Brain microvascular endothelial cell (primary cell): ENCODE data around the gene CAMK2D.

Source experiments
- DNase-seq: peaks from one replicate; pipeline ENCODE4 v3.0.0-alpha.2; 2020
- H3K27ac ChIP-seq: fragments of 250-450 bp; sonication (Bioruptor Pico); 2 replicates; pipeline ENCODE4 v1.5.1; 2020; ENCODE audit warnings: mild to moderate bottlenecking, moderate library complexity
- H3K27me3 ChIP-seq: fragments of 250-450 bp; sonication (Bioruptor Pico); replicated peaks from 2 replicates; pipeline ENCODE4 v1.5.1; 2020; ENCODE audit warnings: mild to moderate bottlenecking
- H3K36me3 ChIP-seq: fragments of 250-450 bp; sonication (Bioruptor Pico); replicated peaks from 2 replicates; pipeline ENCODE4 v1.5.1; 2020; ENCODE audit warnings: mild to moderate bottlenecking
- H3K4me3 ChIP-seq: 2 replicates; pipeline ENCODE4 v1.5.1; 2011; ENCODE audit warnings: low read depth, mild to moderate bottlenecking, control low read depth, low read length, moderate library complexity
- in situ Hi-C: cut with HindIII; loops from 2 replicates; pipeline ENCODE4 v1.10.0; 2017; ENCODE audit warnings: low sequenced_read_pairs, low pct_ligation_motif_present
- TF ChIP-seq, protein P1 (sequence below): IDR thresholded peaks from 2 replicates; pipeline ENCODE4 v1.5.1; 2011; ENCODE audit warnings: low read depth, mild to moderate bottlenecking, moderate library complexity, low read length, control low read depth, inconsistent platforms; ENCODE audit errors: missing control alignments

The CAMK2D gene

DNA sequence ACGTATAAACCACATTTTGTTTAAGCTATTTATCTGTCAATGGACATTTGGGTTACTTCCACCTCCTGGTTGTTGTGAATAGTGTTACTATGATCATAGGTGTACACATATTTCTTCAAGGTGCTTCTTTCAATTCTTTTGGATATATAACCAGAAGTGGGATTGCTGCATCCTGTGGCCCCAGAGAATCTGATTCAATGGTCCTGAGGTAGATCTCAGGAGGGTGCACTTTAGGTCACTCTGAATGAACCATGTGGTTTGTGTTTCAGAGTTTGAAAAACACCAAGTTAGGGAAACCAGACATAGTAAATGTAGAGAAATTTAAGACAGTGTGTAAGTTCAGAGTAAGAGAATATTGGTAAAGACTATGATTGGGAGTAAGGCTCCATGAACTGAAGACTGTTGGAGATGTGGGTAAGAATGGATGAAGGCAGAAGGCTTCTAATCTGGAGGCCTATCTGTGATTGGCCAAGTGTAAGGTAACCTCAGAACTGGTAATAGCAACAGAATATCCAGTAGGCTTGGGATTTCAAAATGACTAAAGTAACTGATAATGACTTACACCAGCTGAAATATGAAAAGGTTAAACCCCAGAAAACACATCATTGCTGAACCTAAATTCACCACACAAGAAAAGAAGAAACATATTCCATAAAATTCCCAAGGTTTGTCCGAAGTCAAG is 236.9 kb downstream of the CAMK2D start:
- Histone ChIP-seq H3K36me3 (no peaks in the 10 kb centered on the region), H3K27me3 (no peaks in the 10 kb centered on the region), H3K4me3 (no peak overlapping the region), H3K27ac (no peak overlapping the region)
- TF ChIP-seq, protein P1, sequence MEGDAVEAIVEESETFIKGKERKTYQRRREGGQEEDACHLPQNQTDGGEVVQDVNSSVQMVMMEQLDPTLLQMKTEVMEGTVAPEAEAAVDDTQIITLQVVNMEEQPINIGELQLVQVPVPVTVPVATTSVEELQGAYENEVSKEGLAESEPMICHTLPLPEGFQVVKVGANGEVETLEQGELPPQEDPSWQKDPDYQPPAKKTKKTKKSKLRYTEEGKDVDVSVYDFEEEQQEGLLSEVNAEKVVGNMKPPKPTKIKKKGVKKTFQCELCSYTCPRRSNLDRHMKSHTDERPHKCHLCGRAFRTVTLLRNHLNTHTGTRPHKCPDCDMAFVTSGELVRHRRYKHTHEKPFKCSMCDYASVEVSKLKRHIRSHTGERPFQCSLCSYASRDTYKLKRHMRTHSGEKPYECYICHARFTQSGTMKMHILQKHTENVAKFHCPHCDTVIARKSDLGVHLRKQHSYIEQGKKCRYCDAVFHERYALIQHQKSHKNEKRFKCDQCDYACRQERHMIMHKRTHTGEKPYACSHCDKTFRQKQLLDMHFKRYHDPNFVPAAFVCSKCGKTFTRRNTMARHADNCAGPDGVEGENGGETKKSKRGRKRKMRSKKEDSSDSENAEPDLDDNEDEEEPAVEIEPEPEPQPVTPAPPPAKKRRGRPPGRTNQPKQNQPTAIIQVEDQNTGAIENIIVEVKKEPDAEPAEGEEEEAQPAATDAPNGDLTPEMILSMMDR = no peak
- in situ Hi-C loops = no loop called here
- no peak for DNase-seq

DNA sequence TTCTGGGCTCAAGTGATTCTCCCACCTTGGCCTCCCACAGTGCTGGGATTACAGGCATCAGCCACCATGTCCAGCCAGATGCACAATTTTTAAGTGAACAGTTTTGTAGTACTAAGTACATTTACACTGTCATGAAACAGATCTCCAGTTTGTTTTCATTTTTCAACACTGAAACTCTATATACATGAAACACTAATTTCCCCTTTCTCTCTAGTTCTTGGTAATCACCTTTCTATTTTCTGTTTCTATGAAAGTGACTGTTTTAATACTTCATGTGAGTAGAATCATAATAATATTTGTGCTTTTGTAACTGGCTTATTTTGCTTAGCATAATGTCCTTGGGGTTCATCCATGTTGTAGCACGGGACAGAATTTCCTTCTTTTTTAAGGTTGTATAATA is 237.4 kb downstream of the CAMK2D start:
- H3K27ac ChIP-seq = no peak overlapping the region
- TF ChIP-seq, protein P1 = no peak
- no peaks in the 10 kb centered on the region for H3K27me3 ChIP-seq
- no peak overlapping the region for H3K4me3 ChIP-seq
- no peak for DNase-seq
- no peaks in the 10 kb centered on the region for H3K36me3 ChIP-seq
- in situ Hi-C loops = no loop called here

DNA sequence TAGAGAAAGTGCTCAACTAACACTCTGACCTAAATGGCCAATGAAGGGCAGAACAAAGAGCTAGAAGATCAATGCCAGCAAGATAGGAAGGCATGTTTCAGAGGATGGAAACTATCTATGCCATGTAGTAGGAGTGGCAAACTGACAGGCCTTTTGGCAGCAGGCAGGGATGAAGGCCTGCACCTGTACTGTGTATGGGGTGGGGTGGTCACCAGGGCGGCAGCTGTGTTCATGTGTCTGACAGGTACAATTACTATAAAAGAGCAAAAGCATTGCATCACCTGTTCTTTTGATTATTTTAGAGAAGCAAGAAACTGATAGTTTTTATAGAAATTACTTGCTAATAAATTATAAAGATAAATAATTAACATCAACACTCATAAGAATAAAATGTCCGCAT is 239.1 kb downstream of the CAMK2D start:
- Histone ChIP-seq H3K27ac (no peak overlapping the region), H3K27me3 (no peaks in the 10 kb centered on the region), H3K36me3 (no peaks in the 10 kb centered on the region), H3K4me3 (no peak overlapping the region)
- DNase-seq = no peak
- TF ChIP-seq, protein P1 = no peak
- in situ Hi-C loops = no loop called here

DNA sequence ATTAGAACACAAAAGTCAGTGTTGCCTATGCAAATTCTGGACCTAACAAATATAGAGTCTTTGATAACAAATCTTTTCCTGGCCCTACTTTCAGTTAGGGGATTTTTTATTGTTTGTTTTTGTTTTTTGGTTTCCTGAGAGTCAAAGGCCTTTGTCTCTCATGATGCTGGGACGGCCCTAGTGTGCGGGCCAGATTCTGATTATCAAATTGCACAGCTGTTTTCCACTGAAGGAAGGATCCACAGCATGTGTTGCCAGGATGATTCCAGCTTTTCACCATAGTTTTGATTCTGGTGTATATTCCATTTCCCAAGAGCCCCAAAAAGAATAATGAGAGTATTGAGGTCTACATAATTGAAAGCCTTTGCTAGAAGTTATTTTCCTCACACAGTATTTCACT is 248.2 kb downstream of the CAMK2D start:
- no peak for DNase-seq
- no peaks in the 10 kb centered on the region for H3K27me3 ChIP-seq
- H3K27ac ChIP-seq = no peak overlapping the region
- in situ Hi-C loops = no loop called here
- H3K36me3 ChIP-seq = peaks cover 4% of the 10 kb centered on the region
- no peak overlapping the region for H3K4me3 ChIP-seq
- TF ChIP-seq, protein P1 = no peak

DNA sequence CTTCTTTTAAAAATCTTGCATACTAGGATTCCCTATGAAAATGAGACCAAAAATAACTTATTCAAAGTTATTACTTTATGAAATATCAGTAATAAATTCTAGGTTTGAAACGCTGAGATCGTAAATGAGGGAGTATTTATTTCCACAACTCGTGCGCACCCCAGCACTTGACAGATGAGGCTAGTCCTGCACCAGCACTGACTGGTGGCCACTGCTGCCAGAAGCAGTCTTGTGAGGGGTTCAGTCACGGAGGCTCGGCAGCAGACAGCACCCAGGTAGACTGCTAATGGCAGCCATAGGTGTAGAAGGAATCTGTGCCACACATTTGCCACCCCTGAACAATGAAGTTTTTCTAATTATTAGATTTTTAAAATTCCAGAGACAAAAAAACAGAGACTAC is 248.7 kb downstream of the CAMK2D start:
- H3K36me3 ChIP-seq = peaks cover 4% of the 10 kb centered on the region
- no peaks in the 10 kb centered on the region for H3K27me3 ChIP-seq
- no peak overlapping the region for H3K27ac ChIP-seq
- TF ChIP-seq, protein P1 = no peak
- no peak for DNase-seq
- H3K4me3 ChIP-seq = no peak overlapping the region
- in situ Hi-C loops = no loop called here

DNA sequence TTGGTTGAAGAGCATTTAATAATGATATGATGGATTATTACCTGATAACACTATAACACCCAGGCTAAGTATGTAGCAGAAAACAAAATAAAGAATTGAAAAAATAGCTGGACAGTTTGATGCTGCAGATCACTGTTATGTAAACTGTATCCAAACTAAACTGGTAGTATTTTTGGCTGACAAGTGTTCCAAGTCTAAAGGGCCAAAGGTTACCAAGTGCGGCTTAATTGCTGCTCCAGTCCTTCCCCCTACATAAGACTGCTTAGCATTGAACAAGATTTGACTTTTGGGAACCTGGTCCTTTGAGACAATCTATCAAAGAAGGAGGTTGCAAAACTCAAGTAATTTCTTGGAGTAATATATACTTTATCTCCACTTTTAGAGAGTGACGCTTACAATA is 249.6 kb downstream of the CAMK2D start:
- TF ChIP-seq, protein P1 = no peak
- H3K4me3 ChIP-seq = no peak overlapping the region
- DNase-seq = no peak
- in situ Hi-C loops = no loop called here
- H3K27ac ChIP-seq = no peak overlapping the region
- no peaks in the 10 kb centered on the region for H3K27me3 ChIP-seq
- peaks cover 4% of the 10 kb centered on the region for H3K36me3 ChIP-seq
